ENCODE measurements around the gene LCNL1. TPM values are rescaled to one million over a fixed set of nuclear protein-coding genes. Genes with fewer than 3 reads are reported as not detected.

LCNL1 gene
- total and polyA plus RNA-seq, 10 of the 15 experiments (the other 5 are each of a cell fraction or from before 2014, with no cell fraction given), result not detected

DNA sequence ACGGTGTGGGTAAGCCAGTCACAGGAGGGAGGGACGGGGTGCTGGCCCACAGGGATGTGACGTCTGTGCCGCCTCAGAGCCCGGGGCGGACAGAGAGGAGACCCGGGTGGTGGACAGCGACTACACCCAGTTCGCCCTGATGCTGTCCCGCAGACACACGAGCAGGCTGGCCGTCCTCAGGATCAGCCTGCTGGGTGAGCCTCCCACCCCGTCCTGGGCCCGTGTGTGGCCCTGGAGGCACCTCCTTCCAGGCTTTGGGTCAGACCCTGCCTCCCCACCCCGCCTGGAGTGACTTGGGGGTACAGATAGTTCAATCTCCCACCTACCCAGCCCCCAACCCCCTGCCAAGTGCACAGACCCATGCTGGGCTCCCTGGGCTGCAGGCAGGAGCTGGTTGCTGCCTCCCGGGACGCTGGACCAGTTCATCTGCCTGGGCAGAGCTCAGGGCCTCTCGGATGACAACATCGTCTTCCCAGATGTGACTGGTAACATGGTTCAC is 29.0 kb upstream of the LCNL1 start (continued):
- no peak for TF ChIP-seq ZBTB4 (CRISPR knock-in tag; IDR thresholded peaks at IDR 0.05)
- no peak for TF ChIP-seq IRF4 (IDR thresholded peaks at IDR 0.05; ENCODE audit: low read depth, low read length)

- intact Hi-C loops (cut with micrococcal nuclease; ENCODE audit: unreplicated experiment), result no loop called here
- CTCF ChIA-PET, result interaction anchor here (0.6 kb wide), 1 partner anchor 81 kb away, joined by 4 read pairs; no protein-coding TSS in a partner anchor
- POLR2A ChIA-PET, result no interaction called here
Observed at GRCh38 chr9:136954270-136955083, 28.3 kb upstream of the LCNL1 start.

More at GRCh38 chr9:136954270-136955083, 28.3 kb upstream of the LCNL1 start:
- H3K4me2 ChIP-seq (ENCODE audit: control insufficient read depth, insufficient read depth), result no peak overlapping the region
- no peak overlapping the region for H3K9ac ChIP-seq (ENCODE audit: control insufficient read depth, insufficient read depth, low read length)
- H3K27ac ChIP-seq (ENCODE audit: control insufficient read depth, insufficient read depth), result no peak overlapping the region
- SMC1A ChIA-PET (ENCODE audit: uncharacterized antibody, unreplicated experiment), result no interaction called here
- TF ChIP-seq CREB1 (IDR thresholded peaks at IDR 0.05; ENCODE audit: low read depth), result no peak
- TF ChIP-seq, protein P1, sequence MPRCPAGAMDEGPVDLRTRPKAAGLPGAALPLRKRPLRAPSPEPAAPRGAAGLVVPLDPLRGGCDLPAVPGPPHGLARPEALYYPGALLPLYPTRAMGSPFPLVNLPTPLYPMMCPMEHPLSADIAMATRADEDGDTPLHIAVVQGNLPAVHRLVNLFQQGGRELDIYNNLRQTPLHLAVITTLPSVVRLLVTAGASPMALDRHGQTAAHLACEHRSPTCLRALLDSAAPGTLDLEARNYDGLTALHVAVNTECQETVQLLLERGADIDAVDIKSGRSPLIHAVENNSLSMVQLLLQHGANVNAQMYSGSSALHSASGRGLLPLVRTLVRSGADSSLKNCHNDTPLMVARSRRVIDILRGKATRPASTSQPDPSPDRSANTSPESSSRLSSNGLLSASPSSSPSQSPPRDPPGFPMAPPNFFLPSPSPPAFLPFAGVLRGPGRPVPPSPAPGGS (IDR thresholded peaks at IDR 0.05; ENCODE audit: borderline replicate concordance, insufficient read depth, low read depth, low read length, poor library complexity, severe bottlenecking), result peak; percentile 32
- TF ChIP-seq MYC (IDR thresholded peaks at IDR 0.05; ENCODE audit: insufficient read depth, insufficient read length, insufficient replicate concordance, low read length, severe bottlenecking), result no peak
- no peak for TF ChIP-seq SREBF1 (IDR thresholded peaks at IDR 0.05; ENCODE audit: low read length)
- no peaks in the 10 kb centered on the region for H3K9me3 ChIP-seq (replicated peaks; ENCODE audit: control insufficient read depth, insufficient read depth, low read length)
- no peak overlapping the region for H3K4me3 ChIP-seq
- no peaks in the 10 kb centered on the region for H3K27me3 ChIP-seq (replicated peaks in 1 of 2; ENCODE audit: control insufficient read depth in 2 of 2, insufficient read depth in 2 of 2, low read length in 1 of 2)
- no peak for ATAC-seq
- RAD21 ChIA-PET (ENCODE audit: unreplicated experiment), result no interaction called here
- no peak for DNase-seq (ENCODE audit: low read depth, low spot score)
- H4K20me1 ChIP-seq (ENCODE audit: control insufficient read depth, insufficient read depth), result no peaks in the 10 kb centered on the region
- in situ Hi-C loops (cut with MboI), result no loop called here
- peaks cover 6% of the 10 kb centered on the region; the same call in 1 of the 2 replicates for H3K4me1 ChIP-seq (ENCODE audit: control insufficient read depth, insufficient read depth, low read length)
- BruUV-seq (replicated peaks), result no TSS peak
- 27% methylated on average over 17 of the region's 25 CpGs for WGBS (ENCODE audit: insufficient coverage, insufficient replicate concordance, low lambda C conversion rate, missing lambda C conversion rate)
- no peak overlapping the region for H2AFZ ChIP-seq (ENCODE audit: control insufficient read depth, low read depth, low read length)
- FAIRE-seq, result no peak
- no peaks in the 10 kb centered on the region for H3K79me2 ChIP-seq (ENCODE audit: control insufficient read depth, insufficient read depth, low read length)
- no peaks in the 10 kb centered on the region for H3K36me3 ChIP-seq (ENCODE audit: control insufficient read depth in 2 of 2, insufficient read depth in 2 of 2, low read length in 1 of 2)
